HG03064 (cell line): Measurements from ENCODE around the gene ZNF674.
A peak's percentile ranks its signal among the peaks of the same experiment; 100 is the strongest.

Experiments used
- ATAC-seq: cut with Tn5 transposase; IDR thresholded peaks from one replicate; pipeline ENCODE4 v1.9.1; 2021; ENCODE audit warnings: low read depth; ENCODE audit not compliant: unreplicated experiment

ZNF674 gene

GRCh38 chrX:46545111-46546005 lies at the start of gene ZNF674:
Gene ZNF674 (minus strand): TSS chrX:46545421. CDS start chrX:46542087, 3,334 bp downstream.
- peak; percentile 79 for ATAC-seq

GRCh38 chrX:46589977-46590723 lies 44.9 kb upstream of the ZNF674 start:
- ATAC-seq: no peak

GRCh38 chrX:46588263-46588662 lies 43.0 kb upstream of the ZNF674 start:
- no peak for ATAC-seq

- peak; percentile 11 for ATAC-seq
Measured at GRCh38 chrX:46587753-46588171, 42.5 kb upstream of the ZNF674 start.

GRCh38 chrX:46587158-46587557 lies 41.9 kb upstream of the ZNF674 start:
- ATAC-seq: peak; percentile 56

GRCh38 chrX:46584736-46585135 lies 39.5 kb upstream of the ZNF674 start:
- ATAC-seq: no peak

GRCh38 chrX:46582966-46583365 lies 37.7 kb upstream of the ZNF674 start:
- no peak for ATAC-seq

- ATAC-seq: no peak
Measured at GRCh38 chrX:46582325-46582724, 37.1 kb upstream of the ZNF674 start.

- no peak for ATAC-seq
Measured at GRCh38 chrX:46580613-46581012, 35.4 kb upstream of the ZNF674 start.

GRCh38 chrX:46579250-46579649 lies 34.0 kb upstream of the ZNF674 start:
- no peak for ATAC-seq

- ATAC-seq: no peak
Measured at GRCh38 chrX:46577221-46578005, 32.2 kb upstream of the ZNF674 start.

- no peak for ATAC-seq
Measured at GRCh38 chrX:46576458-46576857, 31.2 kb upstream of the ZNF674 start.

GRCh38 chrX:46575991-46576392 lies 30.8 kb upstream of the ZNF674 start:
- no peak for ATAC-seq

- no peak for ATAC-seq
Measured at GRCh38 chrX:46575586-46575985, 30.4 kb upstream of the ZNF674 start.

- ATAC-seq: no peak
Measured at GRCh38 chrX:46574774-46575381, 29.7 kb upstream of the ZNF674 start.

GRCh38 chrX:46573892-46574773 lies 28.9 kb upstream of the ZNF674 start:
- ATAC-seq: peak; percentile 42

- peak; percentile 42 for ATAC-seq
Measured at GRCh38 chrX:46573331-46573891, 28.2 kb upstream of the ZNF674 start, which contains the start of gene CHST7. Gene CHST7 (plus strand): TSS chrX:46573765. CDS start chrX:46573932, 167 bp downstream.

- peak; percentile 29 for ATAC-seq
Measured at GRCh38 chrX:46572340-46572936, 27.2 kb upstream of the ZNF674 start.
